OCI-LY7 (cell line): Measurements from ENCODE around the gene UNC80. TPM values are rescaled to one million over a fixed set of nuclear protein-coding genes. Genes with fewer than 3 reads are reported as not detected.

Experiments
- BruUV-seq: library from RNA; stranded (reverse); fragments of 400-500 nt; replicated peaks from 2 replicates; lab custom pipeline; 2021; lab: Mats Ljungman, UMichigan
- CTCF ChIA-PET: fragments of 300-600 bp; sonication (Branson Sonifier 250); formaldehyde crosslinking; loops from one replicate; lab custom pipeline; 2022; ENCODE audit warnings: antibody characterized with exemption; ENCODE audit not compliant: unreplicated experiment; lab: Charles Lee
- POLR2A ChIA-PET: fragments of 300-600 bp; sonication (Branson Sonifier 250); formaldehyde crosslinking; loops from one replicate; lab custom pipeline; 2022; ENCODE audit warnings: antibody characterized with exemption; lab: Charles Lee
- DNase-seq: peaks from one replicate; pipeline ENCODE4 v3.0.0-alpha.2; 2015; ENCODE audit warnings: low spot score
- H2AFZ ChIP-seq: fragments of 200-600 bp; sonication (generic), shearing (Covaris generic); 2 replicates; pipeline ENCODE4 v1.6.1; 2014; ENCODE audit warnings: mild to moderate bottlenecking, antibody characterized with exemption, low read length, moderate library complexity
- H3K27ac ChIP-seq: fragments of 200-600 bp; sonication (generic); 2 replicates; pipeline ENCODE4 v1.5.1; 2014; ENCODE audit warnings: mixed run types, low read depth, mild to moderate bottlenecking, moderate library complexity, low read length, inconsistent platforms; ENCODE audit not compliant: poor library complexity, severe bottlenecking
- H3K36me3 ChIP-seq: fragments of 200-600 bp; sonication (generic); 2 replicates; pipeline ENCODE4 v1.6.1; 2014; ENCODE audit warnings: mild to moderate bottlenecking, antibody characterized with exemption, low read length, moderate library complexity, mixed read lengths; ENCODE audit not compliant: insufficient read depth
- H3K4me1 ChIP-seq: fragments of 200-600 bp; sonication (generic); 2 replicates; pipeline ENCODE4 v1.5.1; 2014; ENCODE audit warnings: mild to moderate bottlenecking, low read length; ENCODE audit not compliant: insufficient read depth, poor library complexity, severe bottlenecking
- H3K4me2 ChIP-seq: fragments of 200-600 bp; sonication (generic); 2 replicates; pipeline ENCODE4 v1.6.1; 2014; ENCODE audit warnings: mild to moderate bottlenecking, low read length
- H3K4me3 ChIP-seq: fragments of 200-600 bp; sonication (generic); 2 replicates; pipeline ENCODE4 v1.5.1; 2014; ENCODE audit warnings: mild to moderate bottlenecking, low read depth, low read length; ENCODE audit not compliant: poor library complexity, severe bottlenecking
- H3K79me2 ChIP-seq: fragments of 200-600 bp; sonication (generic); 2 replicates; pipeline ENCODE4 v1.6.1; 2016; ENCODE audit warnings: low read depth, mild to moderate bottlenecking, low read length, moderate library complexity, mixed read lengths; ENCODE audit not compliant: insufficient read depth
- H3K9me2 ChIP-seq: fragments of 200-600 bp; sonication (generic); 2 replicates; pipeline ENCODE4 v1.6.1; 2016; ENCODE audit warnings: mild to moderate bottlenecking, low read length, mixed read lengths; ENCODE audit not compliant: insufficient read depth
- H3K9me3 ChIP-seq: fragments of 200-600 bp; sonication (generic); 2 replicates; pipeline ENCODE4 v1.6.1; 2014; ENCODE audit warnings: mild to moderate bottlenecking, mixed run types, low read length, mixed read lengths
- H4K20me1 ChIP-seq: fragments of 200-600 bp; sonication (generic); 2 replicates; pipeline ENCODE4 v1.6.1; 2014; ENCODE audit warnings: mild to moderate bottlenecking, antibody characterized with exemption, low read length, moderate library complexity, mixed read lengths; ENCODE audit not compliant: insufficient read depth
- EZH2phosphoT487 ChIP-seq: fragments of 200-600 bp; sonication (generic); IDR thresholded peaks from 2 replicates; pipeline ENCODE4 v1.6.1; 2018; ENCODE audit warnings: low read depth, borderline replicate concordance, mild to moderate bottlenecking, mixed run types, antibody characterized with exemption, low read length, moderate library complexity, mixed read lengths
- intact Hi-C: fragments of 100-400 bp; cut with micrococcal nuclease; formaldehyde crosslinking; loops from one replicate; pipeline ENCODE4 v1.10.0; 2022; ENCODE audit not compliant: unreplicated experiment
- total RNA-seq, 2 experiments: library from RNA; depleted of rRNA in 1 of 2; stranded (reverse); fragments of >200 nt in 1 of 2; shearing (Covaris generic) in 1 of 2; gene quantifications; 2 replicates each; pipeline ENCODE4 v1.2.3, GENCODE V29; 2014 to 2022
- TF ChIP-seq, protein P1 (sequence below): fragments of 200-600 bp; sonication (generic); conservative IDR thresholded peaks from 2 replicates; pipeline ENCODE4 v1.5.1; 2014; ENCODE audit warnings: mild to moderate bottlenecking, antibody characterized with exemption, low read length, moderate library complexity, mixed read lengths

Gene UNC80
- total RNA-seq, 2 experiments from 2014 or later, result not detected

DNA sequence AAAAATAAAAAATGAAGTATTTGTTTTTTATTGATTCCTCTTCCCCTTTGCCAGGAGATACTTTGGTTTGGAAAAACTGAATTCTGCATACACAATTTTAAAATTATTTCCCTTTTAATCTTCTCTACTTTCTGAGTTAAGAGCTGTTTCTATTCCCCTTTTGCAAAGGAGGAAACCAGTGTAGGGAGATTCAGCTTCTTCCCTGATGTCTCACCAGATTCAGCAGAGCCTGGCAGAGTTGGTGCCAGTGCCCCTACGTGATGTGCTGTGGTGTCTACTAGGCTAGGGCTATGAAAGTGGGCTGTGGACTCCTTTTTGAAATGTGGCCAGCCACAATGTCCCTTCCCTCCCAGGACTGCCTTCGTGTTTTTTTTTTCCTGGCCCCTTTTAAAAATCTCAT lies 233.2 kb downstream of the UNC80 start:
- Histone ChIP-seq H3K4me3 (peak overlapping the region; percentile 89), H3K9me3 (no peaks in the 10 kb centered on the region), H3K9me2 (no peaks in the 10 kb centered on the region), H4K20me1 (peaks cover 53% of the 10 kb centered on the region), H2AFZ (no peak overlapping the region), H3K4me2 (peak overlapping the region; percentile 90), H3K79me2 (peaks cover 74% of the 10 kb centered on the region), H3K27ac (no peak overlapping the region), H3K36me3 (peaks cover 66% of the 10 kb centered on the region), H3K4me1 (peaks cover 38% of the 10 kb centered on the region)
- intact Hi-C loops, result loop anchor here (5.0 kb wide), 2 partner anchors 472 to 1978 kb away; partner anchors contain the start of genes LANCL1 and PLEKHM3
- peak; percentile 7 for DNase-seq
- POLR2A ChIA-PET, result interaction anchor here (0.6 to 2.3 kb wide), 4 partner anchors 10 to 194 kb away, joined by 3 to 16 read pairs (median 4); no protein-coding TSS in a partner anchor
- BruUV-seq, result no TSS peak
- TF ChIP-seq, protein P1, sequence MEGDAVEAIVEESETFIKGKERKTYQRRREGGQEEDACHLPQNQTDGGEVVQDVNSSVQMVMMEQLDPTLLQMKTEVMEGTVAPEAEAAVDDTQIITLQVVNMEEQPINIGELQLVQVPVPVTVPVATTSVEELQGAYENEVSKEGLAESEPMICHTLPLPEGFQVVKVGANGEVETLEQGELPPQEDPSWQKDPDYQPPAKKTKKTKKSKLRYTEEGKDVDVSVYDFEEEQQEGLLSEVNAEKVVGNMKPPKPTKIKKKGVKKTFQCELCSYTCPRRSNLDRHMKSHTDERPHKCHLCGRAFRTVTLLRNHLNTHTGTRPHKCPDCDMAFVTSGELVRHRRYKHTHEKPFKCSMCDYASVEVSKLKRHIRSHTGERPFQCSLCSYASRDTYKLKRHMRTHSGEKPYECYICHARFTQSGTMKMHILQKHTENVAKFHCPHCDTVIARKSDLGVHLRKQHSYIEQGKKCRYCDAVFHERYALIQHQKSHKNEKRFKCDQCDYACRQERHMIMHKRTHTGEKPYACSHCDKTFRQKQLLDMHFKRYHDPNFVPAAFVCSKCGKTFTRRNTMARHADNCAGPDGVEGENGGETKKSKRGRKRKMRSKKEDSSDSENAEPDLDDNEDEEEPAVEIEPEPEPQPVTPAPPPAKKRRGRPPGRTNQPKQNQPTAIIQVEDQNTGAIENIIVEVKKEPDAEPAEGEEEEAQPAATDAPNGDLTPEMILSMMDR, result no peak
- TF ChIP-seq EZH2phosphoT487, result no peak
- CTCF ChIA-PET, result no interaction called here

DNA sequence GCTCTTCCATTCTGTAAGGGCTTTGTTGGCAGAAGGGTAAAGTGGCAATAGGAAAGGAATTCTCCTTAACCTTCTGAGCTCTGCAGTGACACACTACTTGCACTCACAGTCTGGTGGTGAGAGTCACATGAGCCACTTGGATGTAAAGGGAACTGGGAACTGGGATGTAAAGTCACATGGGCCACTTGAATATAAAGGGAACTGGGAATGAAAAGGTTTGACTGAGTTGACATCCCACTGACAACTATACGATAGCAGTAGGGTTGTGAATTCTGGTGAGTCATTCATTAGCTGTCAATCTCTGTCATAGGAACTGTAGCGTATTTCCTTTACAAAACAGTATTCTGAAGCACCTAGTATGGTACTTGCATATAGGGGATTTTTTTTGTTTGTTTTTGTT lies 236.3 kb downstream of the UNC80 start:
- CTCF ChIA-PET, result no interaction called here
- H3K4me1 ChIP-seq, result peaks cover 29% of the 10 kb centered on the region
- no peak overlapping the region for H3K27ac ChIP-seq

DNA sequence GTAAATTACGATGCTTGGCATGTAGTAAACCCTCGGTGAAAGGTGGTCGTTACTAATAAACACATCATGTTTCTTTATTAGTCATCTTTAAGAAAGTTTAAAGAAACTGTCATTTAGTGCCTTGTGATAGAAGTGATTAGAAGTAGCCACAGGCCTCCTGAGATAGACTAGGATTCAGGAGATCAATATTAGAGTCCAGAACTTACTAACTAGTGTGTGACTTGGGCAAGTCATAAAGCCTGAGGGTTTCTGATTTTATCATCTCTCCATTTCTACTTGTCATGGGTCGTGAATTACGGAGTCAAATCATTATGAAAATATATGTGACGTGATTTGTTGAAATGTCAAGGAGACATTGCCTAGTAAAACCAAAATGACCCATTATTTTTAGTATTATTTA lies 237.5 kb downstream of the UNC80 start:
- H3K9me2 ChIP-seq, result no peaks in the 10 kb centered on the region
- intact Hi-C loops, result no loop called here
- DNase-seq, result no peak
- no peak overlapping the region for H2AFZ ChIP-seq
- H3K9me3 ChIP-seq, result no peaks in the 10 kb centered on the region
- no peak overlapping the region for H3K4me2 ChIP-seq
- peaks cover 22% of the 10 kb centered on the region for H3K4me1 ChIP-seq
- H3K27ac ChIP-seq, result no peak overlapping the region
- TF ChIP-seq, protein P1, result no peak
- TF ChIP-seq EZH2phosphoT487, result no peak
- ChIA-PET POLR2A (no interaction called here), CTCF (no interaction called here)
- H4K20me1 ChIP-seq, result peaks cover 49% of the 10 kb centered on the region
- H3K36me3 ChIP-seq, result peaks cover 100% of the 10 kb centered on the region
- peaks cover 98% of the 10 kb centered on the region for H3K79me2 ChIP-seq
- no TSS peak for BruUV-seq
- H3K4me3 ChIP-seq, result no peak overlapping the region

More for the DNA sequence above, 236.3 kb downstream of the UNC80 start:
- intact Hi-C loops, result no loop called here
- Histone ChIP-seq H3K79me2 (peaks cover 100% of the 10 kb centered on the region), H3K9me3 (no peaks in the 10 kb centered on the region), H3K36me3 (peaks cover 96% of the 10 kb centered on the region), H2AFZ (no peak overlapping the region), H4K20me1 (peaks cover 60% of the 10 kb centered on the region), H3K4me2 (no peak overlapping the region), H3K9me2 (no peaks in the 10 kb centered on the region), H3K4me3 (no peak overlapping the region)
- DNase-seq, result no peak
- no TSS peak for BruUV-seq
- POLR2A ChIA-PET, result interaction anchor here (0.6 to 0.7 kb wide), 2 partner anchors 15 to 26 kb away, joined by 3 read pairs; no protein-coding TSS in a partner anchor
- no peak for TF ChIP-seq EZH2phosphoT487
- TF ChIP-seq, protein P1, result no peak
